ENCODE measurements around the gene MR1.

Gene MR1

DNA sequence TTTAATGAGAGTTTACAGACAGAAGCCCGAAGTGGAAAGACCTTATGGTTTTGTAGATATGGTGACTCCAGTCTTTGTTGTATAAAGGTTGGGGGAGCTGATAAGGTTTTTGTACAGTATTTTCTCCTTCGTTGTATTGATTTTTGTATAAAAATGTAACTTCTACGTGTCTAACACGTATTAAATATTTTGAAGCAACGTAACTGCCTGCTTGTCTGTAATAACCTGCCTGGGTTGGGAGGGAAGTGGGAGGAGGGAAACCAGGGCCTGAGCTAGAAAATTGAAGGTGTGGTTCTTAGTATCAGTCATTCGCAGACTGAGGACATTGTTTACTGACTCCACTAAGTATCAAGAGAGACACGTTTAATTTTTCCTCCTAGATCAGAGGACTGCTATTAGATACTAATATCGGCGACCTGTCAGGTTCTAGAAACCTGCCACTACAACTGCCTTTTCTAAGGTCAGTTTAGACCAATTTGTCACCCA, 56.9 kb downstream of the MR1 start:
- no peak for DNase-seq (ENCODE audit: low read depth, low spot score)

DNA sequence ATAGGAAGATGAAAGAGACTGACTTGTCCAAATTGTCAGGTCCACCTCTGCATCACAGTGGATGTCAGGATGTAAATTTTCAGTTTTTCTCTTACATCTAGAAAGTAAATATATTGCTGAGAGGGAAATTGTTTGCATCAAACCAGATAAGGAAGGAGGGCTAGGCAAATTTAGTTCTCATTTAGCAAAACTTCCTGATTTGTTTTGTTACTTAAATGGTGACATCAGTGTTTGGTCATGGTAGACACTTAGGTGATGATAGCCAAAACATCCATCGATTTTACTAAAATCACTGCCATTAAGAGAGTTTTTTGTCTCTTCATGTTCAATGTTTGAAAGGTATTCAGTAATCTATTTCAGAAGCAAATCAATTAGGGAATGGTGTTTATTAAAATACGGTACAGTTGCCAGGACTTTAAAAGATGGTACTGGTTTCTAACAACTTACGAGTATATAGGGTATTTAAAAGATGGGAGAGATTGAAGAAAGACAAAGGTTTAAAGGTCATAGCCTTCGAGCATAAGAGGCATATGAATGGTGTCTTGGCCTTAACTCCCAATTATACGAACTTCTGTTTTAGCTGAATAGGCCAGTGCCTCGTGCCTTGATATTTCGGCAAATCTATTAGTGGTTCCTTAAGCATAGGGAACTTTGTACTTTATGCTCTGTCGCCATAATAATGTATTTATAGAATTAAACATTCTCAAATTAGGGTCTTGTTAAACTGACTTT, 57.7 kb downstream of the MR1 start:
- DNase-seq (ENCODE audit: low read depth, low spot score): no peak

DNA sequence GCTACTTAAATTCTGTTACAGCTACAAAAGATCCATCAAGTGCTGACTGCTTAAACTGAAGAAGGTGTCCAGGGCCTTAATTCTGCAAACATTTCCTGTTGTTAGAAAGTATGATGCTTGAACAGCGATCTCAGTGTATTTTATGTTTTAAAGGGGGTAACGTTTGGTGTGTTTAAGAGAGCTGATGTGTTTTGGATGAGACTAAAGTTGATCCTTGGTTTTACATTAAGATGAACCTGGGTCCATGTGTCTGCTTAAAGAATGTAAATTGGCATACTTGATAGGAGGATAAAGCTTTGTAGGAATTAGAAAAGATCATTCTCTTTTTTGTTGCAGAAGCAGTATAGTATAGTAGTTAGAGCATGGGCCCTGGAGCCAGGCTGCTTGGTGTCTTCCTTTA, 58.3 kb downstream of the MR1 start:
- no peak for DNase-seq (ENCODE audit: low read depth, low spot score)

DNA sequence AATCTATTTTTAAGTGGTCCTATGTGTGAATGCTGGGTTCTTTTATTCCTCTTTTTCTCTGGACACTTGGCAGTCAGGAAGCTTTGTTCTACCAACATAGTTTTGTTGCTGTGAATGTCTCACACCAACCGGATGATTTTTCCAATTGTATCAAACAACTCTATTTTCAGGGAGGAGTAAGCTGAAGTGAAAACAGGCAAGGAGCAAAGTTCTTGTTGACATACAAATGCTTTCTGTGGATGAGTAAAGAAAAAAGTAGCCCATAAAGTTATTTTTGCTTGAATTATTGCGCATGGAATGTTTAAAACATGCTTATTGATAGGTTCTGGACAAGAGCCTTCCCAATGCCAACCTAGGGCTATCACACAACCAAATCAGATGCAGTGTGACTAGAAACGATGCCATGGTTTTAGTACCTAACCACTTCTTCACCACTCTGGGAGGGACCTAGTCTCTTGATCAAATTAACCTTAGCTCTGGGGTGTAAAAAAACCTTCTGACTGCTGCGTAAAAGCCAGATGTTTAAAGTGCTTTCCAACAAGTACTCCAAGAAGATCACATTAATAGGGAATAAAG, 59.2 kb downstream of the MR1 start:
- no peak for DNase-seq (ENCODE audit: low read depth, low spot score)

DNA sequence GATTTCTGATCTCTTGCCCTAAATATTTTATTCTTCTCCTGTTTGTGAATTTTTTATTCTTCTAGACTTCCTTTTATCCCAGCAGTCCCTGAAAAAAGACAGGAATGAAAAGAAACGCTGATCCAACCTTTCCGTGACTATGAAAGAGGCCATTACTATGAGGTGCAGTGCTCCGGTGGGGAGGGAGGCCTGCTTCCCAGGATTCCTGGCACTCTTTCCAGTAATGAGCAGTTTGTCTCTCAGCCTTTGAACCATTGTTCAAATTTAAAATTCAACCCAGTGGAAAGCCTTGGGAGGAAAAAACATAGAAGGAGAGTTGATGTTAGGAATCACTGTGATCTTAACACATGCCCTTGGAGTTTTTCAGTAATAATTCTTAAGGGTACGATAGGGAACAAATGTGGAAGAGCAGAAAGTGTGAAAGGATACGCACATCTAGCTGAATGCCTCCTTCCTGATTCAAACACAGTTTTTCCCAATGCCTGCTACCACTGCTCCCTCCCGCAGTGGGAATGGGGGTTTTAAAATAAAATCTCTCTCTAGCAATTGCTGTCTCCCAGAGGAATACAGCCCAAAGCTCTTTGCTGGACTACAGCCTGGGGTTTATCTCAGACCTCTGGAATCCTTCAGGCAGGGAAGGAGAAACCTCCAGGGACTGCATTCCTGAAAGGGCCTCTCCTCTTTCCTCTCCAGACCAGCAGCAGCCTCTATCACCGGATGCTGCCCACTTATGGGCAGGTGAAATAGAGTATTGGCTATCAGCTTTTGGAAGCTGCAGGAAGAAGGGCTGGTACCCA, 60.8 kb downstream of the MR1 start:
- no peak for DNase-seq (ENCODE audit: low read depth, low spot score)

DNA sequence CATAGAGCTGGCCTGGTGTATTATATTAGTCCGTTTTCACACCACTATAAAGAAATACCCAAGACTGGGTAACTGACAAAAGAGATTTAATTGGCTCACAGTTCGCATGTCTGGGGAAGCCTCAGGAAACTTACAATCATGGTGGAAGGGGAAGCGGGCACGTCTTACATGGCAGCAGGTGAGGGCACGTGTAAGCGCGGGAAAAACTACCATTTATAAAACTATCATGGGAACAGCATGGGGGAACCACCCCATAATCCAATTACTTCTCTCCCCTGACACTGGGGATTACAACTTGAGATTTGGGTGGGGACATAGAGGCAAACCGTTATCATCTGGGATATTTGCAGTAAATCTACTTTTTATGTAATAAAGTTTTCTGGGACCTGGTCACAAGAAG, 61.5 kb downstream of the MR1 start:
- DNase-seq (ENCODE audit: low read depth, low spot score): no peak

DNA sequence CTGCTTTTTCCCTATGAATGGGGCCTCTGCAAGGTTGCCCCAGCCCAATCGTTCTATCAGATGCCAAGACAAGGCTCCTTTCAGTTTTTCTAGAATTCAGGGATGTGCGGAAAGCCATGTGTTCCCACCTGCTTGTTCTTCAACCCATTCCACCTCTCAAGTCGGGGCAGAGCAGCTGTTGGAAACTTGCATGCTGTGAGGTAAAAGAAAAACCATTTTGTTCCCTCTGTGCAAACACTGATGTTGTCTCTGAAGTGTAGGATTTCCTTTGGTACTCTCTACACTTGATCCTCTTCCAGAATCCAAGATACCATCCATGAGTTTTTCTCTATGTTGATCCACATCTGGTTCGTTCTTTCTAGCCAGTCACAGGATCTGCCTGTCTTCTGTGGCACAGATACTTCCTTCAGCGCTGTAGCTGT, 62.0 kb downstream of the MR1 start:
- no peak for DNase-seq (ENCODE audit: low read depth, low spot score)

DNA sequence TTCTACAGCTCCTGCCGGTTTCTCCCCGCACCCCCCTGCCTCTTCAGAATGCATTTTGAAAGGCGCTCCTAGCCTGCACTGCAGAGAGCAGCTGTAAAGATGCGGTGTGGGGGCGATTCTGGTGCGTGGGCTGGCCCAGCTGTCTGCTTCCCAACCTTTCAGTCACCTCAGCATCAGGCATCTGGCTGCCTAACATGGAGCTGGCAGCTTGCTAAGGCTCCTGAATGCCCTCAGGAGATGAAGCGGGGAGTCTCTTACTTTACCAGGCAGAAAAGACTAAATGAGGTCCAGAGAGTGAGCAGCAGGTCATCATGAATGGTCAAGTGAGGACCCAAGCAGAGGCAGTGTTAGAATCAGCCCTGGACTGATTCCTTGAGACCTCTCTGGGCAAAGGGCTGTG, 63.5 kb downstream of the MR1 start:
- DNase-seq (ENCODE audit: low read depth, low spot score): no peak

DNA sequence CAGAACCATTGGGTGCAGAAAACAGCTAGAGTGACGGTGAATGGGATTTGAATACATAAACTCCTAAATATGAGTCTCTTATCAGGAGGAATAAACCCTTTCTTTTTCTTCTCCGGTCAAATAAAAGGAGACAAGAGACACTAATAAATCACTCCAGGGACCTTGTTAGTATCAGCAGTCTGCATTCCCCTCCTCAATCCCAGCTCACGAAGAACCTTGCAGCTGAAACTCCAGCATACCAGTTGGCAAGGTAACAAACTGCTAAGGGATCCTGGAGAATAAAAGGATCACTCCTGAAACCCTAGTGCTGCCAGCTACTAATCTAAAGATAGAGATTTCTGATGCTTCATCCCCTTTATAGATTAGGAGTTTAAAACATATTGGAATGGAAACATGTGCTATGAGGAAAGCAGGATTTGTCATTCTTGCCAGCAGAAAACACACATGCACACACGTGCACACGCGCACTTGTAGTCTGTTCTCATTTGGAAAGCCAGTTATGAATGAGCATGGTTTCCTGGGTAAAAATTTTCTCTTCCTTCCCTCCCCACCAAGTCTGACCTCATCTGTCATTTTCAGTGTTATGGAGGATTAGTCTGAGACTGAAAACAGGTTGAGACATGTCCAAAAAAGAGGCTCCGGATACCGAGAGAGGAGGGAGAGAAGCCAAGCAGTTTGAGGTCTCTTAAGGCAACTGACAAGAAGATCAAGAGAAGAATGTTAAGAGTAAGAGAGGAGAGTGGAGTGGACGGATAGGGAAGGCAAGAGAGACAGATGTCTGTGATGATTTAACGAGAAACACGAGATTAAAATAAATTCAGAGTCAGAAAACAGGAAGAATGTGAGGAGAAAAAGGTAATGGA, 65.6 kb downstream of the MR1 start:
- DNase-seq (ENCODE audit: low read depth, low spot score): no peak

DNA sequence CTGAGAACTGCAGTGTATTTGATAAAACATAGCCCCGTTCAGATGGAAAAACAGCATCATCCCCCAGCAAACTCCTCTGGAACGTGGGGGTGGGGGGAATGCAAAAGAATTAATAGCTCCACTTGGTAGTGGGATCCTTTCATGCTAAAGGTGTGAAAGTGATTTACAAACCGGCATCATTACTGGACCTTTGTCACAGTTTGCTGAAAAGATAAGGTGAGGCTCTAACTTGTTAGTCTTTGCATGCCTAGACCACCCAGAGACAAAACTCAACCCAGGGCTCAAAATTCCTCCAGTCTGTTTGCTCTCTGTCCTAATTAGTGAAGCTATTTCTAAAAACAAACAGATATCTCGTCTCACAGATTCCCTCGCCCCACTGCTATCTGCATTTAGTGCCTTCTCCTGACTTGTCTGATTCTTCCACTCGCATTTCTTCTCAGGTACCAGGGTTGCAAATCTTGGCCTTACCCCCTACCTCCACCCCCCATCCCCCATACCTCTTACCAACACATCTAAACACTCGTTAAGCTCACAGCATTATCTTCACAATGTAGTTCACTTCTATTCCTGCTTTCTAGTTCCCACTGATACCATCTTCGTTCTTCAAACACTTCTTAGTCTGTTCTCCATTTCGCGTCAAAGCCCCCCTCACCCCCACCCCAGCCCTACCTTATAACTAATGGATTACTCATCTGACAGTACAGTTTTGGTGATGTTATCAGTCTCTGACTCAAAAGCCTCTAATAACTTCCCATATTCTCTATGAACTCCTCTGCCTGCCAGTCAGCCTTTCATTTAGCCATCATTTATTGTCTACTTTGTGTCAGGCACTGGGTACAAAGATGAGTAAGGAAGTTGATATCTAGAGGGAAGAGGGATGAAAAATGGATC, 66.5 kb downstream of the MR1 start:
- DNase-seq (ENCODE audit: low read depth, low spot score): no peak

DNA sequence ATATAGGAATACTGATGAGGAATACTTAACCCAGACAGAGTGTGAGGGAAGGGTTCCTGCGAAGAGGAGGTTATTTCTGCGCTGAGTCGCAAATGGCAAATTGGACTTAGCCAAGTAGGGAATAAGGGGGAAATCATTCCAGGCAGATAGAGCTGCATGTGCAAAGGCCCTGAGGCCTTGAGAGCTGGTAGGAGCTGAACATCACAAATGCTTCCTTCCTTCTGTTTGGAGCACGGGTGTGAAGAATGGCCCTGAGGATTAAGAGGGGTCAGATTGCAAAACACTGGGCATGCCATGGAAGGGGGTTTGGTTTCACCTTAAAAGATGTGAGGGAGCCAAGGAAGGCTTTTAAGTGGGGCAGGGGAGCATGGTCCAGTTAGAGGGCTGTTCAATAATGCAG, 67.2 kb downstream of the MR1 start:
- no peak for DNase-seq (ENCODE audit: low read depth, low spot score)

DNA sequence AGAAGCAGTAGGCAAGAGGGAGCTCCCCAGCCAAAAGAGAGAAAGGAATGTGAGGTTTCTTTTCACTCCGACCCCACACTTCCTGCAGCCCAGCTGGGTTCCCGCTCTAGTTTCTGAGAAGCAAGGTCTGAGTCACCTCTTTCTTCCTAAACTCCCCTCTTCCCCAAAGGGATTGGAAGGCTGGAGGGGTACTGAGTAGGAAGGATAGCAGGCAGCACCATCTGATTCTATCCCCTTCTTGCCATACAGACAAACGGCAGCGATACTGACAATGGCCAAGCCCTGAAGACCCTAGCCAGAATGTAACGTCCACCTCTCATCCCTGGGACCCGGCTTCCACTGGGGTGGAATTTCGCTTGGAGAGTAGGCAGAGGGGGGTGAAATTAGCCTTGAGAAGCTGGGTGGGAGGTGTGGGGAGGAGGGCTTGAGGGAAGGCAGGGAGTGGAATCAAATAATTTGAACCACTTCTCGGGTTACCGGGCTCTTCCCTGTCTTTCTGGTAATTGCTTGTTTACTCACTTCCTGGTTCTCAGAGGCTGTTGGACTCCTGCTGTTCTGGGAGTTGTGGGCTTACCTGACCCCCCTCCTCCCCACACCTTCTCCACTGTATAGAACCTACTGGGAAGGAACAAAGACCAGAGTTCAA, 67.9 kb downstream of the MR1 start:
- DNase-seq (ENCODE audit: low read depth, low spot score): no peak

DNA sequence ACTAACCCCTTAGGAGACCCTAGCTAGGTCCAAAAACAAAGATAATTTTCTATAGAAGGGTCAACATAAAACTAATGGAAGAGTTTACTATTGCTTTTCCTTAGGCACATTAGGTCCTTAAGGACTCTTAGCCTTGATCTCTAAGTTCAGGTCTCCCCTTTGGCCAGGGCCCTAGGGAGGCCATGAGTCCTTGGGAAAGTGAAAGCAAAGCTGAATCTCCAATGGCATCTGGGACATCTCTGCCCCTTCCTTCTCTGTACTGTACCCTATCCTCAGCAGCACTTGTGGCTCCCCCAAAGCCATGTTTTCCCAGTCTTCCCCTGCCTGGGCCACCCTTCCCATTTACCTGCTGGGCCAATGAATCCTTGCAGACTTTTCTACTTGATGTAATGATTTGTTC, 69.1 kb downstream of the MR1 start:
- no peak for DNase-seq (ENCODE audit: low read depth, low spot score)

DNA sequence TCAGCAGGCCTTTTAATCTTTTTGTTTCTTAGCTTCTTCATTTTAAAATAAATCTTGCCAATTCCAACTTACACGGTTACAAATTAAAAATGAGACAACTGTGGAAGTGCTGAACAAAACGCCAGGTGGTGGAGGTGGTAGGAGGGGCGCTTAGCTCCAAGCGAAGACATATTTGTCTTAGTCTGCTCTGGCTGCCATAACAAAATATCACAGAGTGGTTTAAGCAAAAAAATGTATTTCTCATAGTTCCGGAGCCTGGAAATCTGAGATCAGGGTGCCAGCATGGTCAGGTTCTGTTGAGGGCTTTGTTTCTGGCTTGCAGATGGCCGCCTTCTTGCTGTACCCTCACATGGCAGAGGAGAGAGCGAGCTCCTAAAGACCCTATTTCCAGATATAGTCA, 69.6 kb downstream of the MR1 start:
- DNase-seq (ENCODE audit: low read depth, low spot score): no peak

DNA sequence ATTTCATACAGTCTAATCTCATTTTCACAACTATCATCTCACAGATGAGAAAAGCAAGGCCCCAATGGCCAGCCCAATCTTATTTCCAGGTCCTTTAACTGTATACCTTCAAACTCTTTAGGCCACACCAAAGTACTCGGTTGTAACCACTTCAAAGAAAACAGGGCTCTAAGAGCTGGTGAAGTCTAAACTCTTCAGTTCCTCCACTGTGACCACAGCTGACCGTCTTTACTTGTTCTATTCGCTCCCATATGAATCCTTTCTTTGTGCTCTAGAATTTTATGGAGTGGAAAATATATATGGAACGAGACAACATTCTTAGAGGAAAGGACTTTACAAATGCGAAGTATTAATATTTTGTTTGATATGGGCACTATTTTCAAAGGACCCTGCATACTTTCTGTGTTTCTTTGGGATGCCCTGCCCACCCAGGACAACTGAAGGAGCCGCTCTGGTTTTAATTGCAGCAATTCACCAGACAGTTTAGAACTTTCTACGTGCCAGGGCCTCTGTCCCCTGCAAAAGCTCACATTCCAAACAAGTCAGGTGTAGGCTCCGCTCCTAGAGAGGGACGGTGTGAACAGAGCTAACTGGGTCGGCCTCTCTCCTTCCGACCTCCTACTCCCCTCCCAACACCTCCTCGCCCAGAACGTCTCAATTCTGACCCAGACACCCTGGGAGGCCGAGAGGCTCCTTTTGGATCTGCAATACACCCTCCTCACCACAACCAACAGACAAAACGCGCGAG, 70.4 kb downstream of the MR1 start:
- DNase-seq (ENCODE audit: low read depth, low spot score): no peak

DNA sequence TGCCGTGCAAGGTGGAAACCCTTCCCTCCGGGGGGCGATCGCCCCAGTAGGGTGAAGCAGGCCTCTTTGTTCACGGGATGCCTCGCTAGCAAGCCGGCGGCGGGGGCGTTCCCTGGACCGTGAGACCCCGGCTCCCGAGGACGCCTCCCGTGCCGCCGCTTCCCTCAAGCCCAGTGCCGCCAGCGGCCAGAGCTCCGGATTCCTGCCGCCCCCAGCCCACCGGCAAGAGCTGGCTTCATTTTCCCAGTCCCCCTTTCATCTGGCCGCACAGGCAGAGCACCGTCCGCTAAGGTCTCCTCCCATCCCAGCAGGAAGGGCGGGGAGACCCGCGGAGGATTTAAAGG, 71.0 kb downstream of the MR1 start:
- peak; percentile 4 for DNase-seq (ENCODE audit: low read depth, low spot score)

DNA sequence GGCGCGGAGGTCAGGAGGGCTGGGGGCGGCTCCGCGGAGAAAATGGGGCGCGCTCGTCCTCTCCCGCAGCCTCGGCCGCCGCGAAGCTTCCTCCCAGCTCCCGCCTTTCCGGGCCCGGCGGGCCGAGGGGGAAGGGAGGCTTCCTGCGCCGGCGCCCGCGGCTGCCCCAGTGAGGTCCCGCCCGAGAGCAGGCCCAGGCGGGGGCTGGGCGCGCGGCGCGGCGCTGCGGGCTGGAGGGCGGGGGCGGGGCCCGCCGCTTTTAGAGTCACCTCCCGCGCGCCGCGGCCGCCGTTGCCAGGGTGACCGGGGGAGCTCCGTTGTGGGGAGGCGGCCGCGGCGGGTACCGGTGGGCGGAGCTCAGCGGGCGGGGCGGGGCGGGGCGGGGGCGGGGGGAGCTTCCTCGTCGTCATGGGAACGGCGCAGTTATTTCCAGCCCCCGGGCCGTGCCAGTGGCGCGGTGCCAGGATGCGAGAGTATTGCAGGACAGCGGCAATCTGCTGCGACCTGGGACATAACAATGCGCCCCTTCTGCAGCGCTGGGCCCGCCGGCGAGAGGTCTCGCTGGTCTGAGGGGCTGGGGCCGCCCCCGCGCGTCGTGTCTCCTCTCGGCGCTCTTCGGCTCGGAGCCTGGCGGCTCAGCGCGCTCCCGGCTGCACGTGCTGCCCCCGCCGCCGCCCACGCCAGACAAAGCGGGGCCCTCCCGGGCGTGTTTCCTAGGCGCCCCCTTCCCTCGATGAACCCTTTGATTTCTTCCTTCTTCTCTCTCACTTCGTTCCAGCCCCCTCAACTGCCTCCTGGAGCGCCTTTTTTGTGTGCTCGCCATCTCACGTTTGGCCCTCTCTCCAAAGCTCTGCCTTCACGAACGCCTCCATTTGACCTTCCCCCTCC, 71.6 kb downstream of the MR1 start:
- peak; percentile 74 for DNase-seq (ENCODE audit: low read depth, low spot score)

DNA sequence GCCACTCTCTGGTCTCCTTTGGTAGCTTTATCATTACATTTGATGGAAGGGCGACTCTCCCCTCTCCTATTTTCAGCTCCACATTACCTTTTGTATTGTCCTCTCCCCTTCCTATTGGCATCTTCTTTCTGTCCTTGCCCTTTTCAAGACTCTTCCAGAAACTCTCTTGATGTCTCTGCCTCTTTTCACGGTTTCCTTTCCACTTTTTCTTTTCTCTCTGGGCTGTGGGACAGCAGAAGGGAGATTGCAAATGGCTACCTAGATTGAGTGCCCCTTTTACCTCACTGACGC, 72.2 kb downstream of the MR1 start:
- no peak for DNase-seq (ENCODE audit: low read depth, low spot score)

DNA sequence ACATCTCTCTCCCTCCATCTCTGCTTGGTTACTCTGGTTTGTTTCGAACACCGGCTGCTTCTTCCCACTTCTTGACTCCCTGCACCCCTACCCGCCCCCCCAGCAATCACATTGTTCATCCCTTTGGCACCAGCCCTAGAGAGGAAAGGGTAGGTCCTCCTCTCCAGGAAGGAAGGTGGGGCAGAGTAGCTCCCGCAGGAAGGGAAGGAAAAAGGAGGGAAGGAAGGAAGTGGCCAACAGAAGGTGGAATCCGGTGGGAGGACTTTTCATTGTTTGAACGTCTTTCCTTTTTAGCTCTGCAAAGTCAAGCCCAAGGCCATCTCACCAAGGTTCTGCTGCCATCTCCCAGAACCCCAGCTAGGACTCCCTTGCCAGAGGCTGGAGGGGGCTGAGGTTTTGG, 72.7 kb downstream of the MR1 start:
- no peak for DNase-seq (ENCODE audit: low read depth, low spot score)
